Kidney epithelial cell (primary cell): ENCODE results near the gene ASCL2. TPM values are rescaled to one million over a fixed set of nuclear protein-coding genes. Genes with fewer than 3 reads are reported as not detected.

Source experiments
- DNase-seq: peaks from one replicate; pipeline ENCODE4 v3.0.0-alpha.2; 2010; ENCODE audit warnings: low read depth
- H3K27me3 ChIP-seq: 2 replicates; pipeline ENCODE4 v1.6.0; 2011; ENCODE audit warnings: low read length; ENCODE audit not compliant: control insufficient read depth, insufficient read depth
- H3K36me3 ChIP-seq: 2 replicates; pipeline ENCODE4 v1.5.1; 2011; ENCODE audit warnings: low read length; ENCODE audit not compliant: control insufficient read depth, insufficient read depth
- H3K4me3 ChIP-seq: 2 replicates; pipeline ENCODE4 v1.5.1; 2011; ENCODE audit warnings: low read depth, mild to moderate bottlenecking, control low read depth, low read length
- total RNA-seq: library from RNA; depleted of rRNA; stranded (reverse); fragments of >200 nt; gene quantifications from 2 replicates; pipeline ENCODE4 v1.2.3, GENCODE V29; 2015
- TF ChIP-seq, protein P1 (sequence below): IDR thresholded peaks from 2 replicates; pipeline ENCODE4 v1.5.1; 2011; ENCODE audit warnings: mild to moderate bottlenecking, moderate library complexity, low read length, control low read depth, inconsistent platforms; ENCODE audit not compliant: insufficient read depth, poor library complexity, severe bottlenecking

ASCL2 gene
- total RNA-seq, 1 donor from 2014 or later, result not detected

- Histone ChIP-seq H3K36me3 (no peaks in the 10 kb centered on the region), H3K27me3 (peaks cover 56% of the 10 kb centered on the region), H3K4me3 (no peak overlapping the region)
- DNase-seq, result no peak
- TF ChIP-seq, protein P1, sequence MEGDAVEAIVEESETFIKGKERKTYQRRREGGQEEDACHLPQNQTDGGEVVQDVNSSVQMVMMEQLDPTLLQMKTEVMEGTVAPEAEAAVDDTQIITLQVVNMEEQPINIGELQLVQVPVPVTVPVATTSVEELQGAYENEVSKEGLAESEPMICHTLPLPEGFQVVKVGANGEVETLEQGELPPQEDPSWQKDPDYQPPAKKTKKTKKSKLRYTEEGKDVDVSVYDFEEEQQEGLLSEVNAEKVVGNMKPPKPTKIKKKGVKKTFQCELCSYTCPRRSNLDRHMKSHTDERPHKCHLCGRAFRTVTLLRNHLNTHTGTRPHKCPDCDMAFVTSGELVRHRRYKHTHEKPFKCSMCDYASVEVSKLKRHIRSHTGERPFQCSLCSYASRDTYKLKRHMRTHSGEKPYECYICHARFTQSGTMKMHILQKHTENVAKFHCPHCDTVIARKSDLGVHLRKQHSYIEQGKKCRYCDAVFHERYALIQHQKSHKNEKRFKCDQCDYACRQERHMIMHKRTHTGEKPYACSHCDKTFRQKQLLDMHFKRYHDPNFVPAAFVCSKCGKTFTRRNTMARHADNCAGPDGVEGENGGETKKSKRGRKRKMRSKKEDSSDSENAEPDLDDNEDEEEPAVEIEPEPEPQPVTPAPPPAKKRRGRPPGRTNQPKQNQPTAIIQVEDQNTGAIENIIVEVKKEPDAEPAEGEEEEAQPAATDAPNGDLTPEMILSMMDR, result no peak
Measured at GRCh38 chr11:2264366-2265053, 5.9 kb downstream of the ASCL2 start.

DNA sequence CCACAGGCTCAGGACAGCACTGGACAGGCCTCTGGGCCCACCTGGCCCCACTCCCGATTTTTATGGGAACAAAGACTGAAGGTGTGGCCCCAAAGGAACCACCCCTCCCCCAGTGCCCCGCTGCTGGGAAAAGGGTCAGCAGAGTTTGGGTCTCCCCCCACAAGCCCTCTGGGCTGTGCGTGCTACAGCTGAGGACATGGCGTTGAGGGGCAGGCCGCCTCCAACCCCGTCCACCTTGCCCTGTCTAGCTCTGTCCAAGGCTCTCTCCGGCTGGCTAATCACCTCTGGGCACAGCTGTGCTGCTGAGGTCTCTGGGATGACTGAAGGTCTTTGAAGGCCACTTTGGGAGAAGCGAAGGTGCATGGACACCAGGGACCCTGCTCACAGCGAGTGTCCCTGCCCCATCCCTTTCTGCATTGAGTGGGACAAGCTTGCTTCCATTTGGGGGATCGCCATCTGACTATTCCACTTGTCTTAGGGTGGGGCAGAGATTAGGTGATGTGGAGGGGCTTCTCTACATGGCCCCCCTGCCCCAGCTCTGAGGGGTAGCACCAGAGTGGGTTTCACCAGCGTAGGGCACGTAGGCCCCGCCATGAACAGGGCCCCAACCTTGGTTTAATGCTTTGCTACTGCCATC is 6.5 kb downstream of the ASCL2 start:
- peaks cover 56% of the 10 kb centered on the region for H3K27me3 ChIP-seq
- TF ChIP-seq, protein P1, result no peak
- DNase-seq, result no peak
- H3K4me3 ChIP-seq, result no peak overlapping the region
- no peaks in the 10 kb centered on the region for H3K36me3 ChIP-seq

GRCh38 chr11:2263071-2263565 is 7.3 kb downstream of the ASCL2 start:
- DNase-seq, result no peak
- peaks cover 55% of the 10 kb centered on the region for H3K27me3 ChIP-seq
- H3K36me3 ChIP-seq, result no peaks in the 10 kb centered on the region
- H3K4me3 ChIP-seq, result no peak overlapping the region
- TF ChIP-seq, protein P1, result no peak

- no peak for DNase-seq
- Histone ChIP-seq H3K36me3 (no peaks in the 10 kb centered on the region), H3K4me3 (no peak overlapping the region), H3K27me3 (peaks cover 50% of the 10 kb centered on the region)
- TF ChIP-seq, protein P1, result no peak
Measured at GRCh38 chr11:2262301-2263070, 7.9 kb downstream of the ASCL2 start.

DNA sequence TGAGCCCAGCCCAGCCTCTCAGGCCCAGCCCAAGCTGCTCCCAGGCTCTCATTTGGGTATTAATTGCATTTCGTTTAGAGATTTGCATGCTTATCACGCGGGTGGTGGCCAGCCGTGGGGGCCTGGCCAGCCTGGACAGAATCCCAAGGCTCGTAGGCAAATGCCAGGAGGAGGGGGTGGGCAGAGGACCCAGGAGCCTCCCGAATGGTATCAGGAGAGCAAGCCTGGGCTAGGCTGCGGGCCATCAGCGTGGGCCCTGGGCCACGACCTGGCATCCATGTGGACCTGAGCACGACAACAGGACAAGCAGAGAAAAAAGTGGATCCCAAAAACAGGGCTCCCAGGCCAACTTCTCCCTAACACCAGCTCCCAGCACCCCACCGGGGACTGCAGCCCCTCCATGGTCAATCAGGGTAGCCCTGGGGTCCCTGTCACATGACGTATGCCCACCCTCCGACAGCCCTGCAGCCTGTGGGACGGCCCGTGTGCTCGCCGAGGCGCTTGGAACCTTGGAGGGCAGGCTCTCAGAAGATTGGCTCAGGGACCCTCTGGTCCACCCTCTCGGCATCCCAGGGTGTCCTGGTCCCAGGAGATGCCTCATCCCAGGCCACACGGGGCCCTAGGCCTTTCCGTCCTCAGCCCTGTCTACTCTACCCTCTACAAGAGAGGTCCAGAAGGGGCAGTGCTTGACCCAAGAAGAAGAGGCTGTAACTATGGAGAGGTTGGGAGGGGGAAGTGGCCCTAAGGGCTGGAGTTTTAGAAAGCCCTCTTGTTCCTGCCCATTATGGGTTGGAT is 8.8 kb downstream of the ASCL2 start:
- H3K4me3 ChIP-seq, result no peak overlapping the region
- no peaks in the 10 kb centered on the region for H3K36me3 ChIP-seq
- DNase-seq, result no peak
- peaks cover 53% of the 10 kb centered on the region for H3K27me3 ChIP-seq
- TF ChIP-seq, protein P1, result no peak
